ENCODE measurements around the gene ZNF138. TPM values are rescaled to one million over a fixed set of nuclear protein-coding genes. Genes with fewer than 3 reads are reported as not detected.
"Not testable (repeated sequence)": the region's sequence is repeated elsewhere in the genome, so short reads cannot be mapped to it uniquely, and the experiment has no call there.

The ZNF138 gene
- total RNA-seq, result 8.6 and 9.9 TPM in 2 replicates

DNA sequence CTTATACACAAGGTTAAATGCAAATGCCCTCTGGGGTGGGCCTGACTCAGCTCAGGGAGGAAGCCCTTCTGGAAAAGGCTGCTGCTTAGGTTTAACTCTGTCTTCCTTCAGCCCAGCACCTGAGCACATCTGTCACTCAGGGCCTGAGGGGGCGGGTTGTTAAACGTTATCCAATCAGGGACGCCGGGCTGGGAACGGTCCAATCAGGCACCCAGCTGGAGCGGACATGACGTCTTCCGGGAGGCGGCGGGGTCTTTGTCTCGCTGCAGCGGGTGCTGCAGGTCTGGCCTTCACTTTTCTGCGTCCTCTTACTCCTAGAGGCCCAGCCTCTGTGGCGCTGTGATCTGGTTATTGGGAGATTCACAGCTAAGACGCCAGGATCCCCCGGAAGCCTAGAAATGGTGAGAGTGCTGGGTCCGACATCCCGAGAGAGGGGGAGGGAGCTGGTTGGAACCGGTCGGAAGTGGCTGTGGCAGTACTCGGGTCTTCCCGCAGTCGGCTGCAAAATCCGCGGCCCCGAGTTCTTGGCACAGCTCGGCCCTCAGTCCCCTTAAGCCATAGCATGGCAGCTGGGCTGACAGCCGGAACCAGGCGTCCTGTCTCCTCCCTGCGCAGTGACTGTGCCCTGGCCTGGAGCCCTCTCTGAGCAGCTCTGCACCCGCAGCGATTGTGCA lies at the start of gene ZNF138:
ZNF138 (plus strand) TSS at position 258 of the 674 bp plus-strand sequence; CDS start at position 399, 141 bp downstream.
- intact Hi-C loops (cut with micrococcal nuclease), result loop anchor here (1.0 to 2.0 kb wide), 8 partner anchors 109 to 578 kb away; partner anchors contain the start of genes ERV3-1, ZNF107, ZNF273 and ZNF680

DNA sequence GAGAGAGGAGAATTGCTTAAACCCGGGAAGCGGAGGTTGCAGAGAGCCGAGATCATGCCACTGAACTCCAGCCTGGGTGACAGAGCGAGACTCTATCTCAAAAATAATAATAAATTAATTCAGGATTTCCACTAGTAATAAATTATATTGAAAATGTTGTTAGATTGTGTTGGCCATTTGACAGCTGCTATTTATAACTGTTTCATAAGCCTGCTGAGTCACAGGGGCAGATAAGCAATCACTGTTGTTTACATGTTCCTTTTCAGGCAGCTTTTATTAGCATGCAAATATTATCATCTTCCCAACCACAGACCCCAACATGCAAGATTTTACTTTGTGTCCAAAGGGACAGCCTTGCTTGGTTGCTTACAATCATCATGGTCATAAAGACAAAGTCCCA lies 49.5 kb upstream of the ZNF138 start:
- intact Hi-C loops (cut with micrococcal nuclease), result no loop called here

DNA sequence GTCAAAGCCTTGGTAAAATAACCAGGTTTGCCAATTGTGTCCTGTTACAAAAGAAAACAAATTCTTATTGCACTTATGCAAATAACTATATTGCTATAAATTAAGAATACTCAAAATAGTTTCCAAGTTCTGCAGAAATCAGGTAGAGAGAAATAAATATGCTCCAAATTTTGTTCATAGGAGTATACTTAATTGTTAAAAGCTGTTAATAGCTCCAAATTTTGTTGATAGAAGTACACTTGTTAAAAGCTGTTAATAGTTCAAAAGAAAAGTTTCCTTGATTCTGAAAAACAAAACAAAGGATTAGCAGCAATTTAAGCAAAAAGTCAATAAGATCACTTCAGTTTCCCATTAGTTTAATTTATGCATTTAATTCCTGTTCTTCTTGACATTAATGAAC lies 46.4 kb upstream of the ZNF138 start:
- intact Hi-C loops (cut with micrococcal nuclease), result no loop called here

DNA sequence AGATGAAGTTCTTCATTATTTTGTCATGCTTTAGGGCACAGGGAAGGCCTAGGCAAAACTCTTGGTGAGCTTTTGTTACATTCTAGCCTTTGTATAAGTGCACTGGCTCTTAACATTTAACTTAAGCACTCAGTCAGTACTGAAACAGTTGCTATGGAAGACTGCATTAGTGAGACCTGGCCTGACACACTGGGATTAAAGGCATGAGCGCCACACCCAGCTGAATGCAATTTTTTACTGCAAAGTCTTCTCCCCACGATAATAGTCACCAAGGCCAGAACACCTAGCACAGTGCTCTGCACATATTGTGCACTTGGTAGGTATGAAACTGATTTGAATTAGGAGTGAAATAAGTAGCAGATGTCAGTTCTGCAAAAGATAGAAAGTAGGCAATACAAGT lies 41.2 kb upstream of the ZNF138 start:
- intact Hi-C loops (cut with micrococcal nuclease), result no loop called here

DNA sequence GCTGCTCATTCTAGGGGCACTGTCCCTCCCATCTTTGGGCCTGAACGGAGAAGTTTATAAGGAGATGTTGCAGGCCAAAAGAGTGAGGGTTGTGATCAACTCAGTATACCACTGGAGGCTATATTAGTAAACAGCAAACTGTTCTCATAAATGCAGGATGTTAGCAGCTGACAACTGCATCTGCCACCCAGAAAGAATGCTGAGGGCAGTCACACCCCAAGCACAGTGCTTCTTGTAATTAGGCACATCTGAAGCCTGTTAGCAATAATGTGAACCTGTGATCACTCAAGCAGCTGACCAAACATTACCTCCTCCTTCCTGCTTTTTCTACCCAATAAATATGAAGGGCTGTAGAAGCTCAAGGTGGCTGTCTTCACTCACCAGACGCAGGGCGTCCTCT lies 38.4 kb upstream of the ZNF138 start:
- intact Hi-C loops (cut with micrococcal nuclease), result no loop called here

DNA sequence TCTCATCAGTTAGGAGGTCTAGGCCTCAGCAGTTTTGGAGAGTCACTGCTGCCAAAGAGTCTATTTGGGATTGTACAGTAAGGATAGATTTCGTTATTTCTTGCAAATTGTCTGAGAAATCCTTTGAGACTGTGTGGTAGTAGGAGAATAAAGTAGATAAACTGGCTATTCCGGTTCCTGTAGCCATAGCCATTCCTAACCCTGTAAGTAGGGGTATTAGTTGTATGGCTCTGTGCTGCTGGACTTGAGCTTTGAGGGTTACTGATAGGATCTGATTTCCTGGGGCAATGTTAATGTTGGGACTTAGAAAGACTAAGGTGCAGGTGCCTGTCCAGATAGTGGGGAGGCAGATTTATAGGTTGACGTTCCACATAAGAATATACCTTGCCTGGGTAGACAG lies 36.1 kb upstream of the ZNF138 start:
- intact Hi-C loops (cut with micrococcal nuclease), result no loop called here

DNA sequence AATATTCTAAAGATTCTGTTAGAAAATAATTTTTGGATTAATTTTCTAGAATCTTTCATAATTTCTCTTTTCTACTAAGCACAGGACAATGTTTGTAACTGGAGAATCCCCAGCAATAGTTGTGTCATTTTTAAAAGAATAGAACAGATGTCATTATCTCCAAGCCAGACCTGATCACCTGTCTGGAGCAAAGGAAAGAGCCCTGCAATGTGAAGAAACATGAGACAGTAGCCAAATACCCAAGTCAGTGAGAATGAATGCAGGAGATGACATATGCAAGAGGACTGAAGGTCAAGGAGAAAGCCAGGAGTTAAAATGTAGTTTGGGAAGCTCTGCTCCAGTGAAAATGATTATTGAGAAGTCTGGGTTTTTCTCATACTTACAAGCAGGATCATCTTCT lies 25.4 kb upstream of the ZNF138 start:
- intact Hi-C loops (cut with micrococcal nuclease), result no loop called here

DNA sequence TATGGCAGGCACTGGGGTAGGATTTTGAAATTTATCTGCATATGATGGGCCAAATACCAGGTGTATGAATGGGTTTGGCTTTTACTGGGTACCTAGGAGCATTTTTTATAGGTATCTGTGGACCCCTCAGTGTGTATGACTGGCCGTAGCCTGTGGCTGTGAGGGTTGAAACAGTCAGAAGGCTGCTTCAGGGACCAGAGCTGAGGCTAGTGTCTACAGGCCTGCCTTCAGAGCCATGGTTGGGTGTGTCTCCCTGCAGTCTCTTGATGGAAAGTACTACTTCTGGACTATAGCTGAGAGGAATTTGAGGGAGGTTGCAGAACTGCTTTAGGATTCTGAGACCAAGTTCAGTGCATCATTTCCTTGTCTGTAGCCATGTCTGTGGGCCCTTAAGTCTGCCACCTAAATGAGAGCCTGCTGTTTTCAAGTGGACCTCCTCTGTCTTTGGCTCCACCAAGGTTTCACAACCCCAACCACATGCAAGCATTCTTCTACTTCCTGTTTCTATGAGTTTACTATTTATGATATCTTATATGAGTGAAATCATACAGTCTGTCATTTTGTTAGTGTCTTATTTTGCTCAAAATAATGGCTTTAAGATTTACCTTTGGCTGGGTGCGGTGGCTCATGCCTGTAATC lies 19.9 kb upstream of the ZNF138 start:
- intact Hi-C loops (cut with micrococcal nuclease), result no loop called here

DNA sequence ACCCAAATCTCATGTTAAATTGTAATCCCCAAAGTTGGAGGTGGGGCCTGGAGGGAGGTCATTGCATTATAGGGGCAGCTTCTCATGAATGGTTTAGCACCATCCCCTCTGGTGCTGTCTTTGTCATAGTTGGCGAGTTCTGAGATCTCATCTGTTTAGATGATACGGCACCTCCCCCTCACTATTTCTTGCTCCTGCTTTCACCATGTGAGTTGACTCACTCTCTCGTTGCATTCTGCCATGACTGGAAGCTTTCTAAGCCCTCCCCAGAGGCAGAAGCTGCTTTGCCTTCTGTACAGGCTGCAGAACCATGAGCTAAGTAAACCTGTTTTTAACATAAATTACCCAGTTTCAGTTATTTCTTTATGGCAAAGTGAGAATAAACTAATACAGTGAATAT lies 18.9 kb upstream of the ZNF138 start:
- intact Hi-C loops (cut with micrococcal nuclease), result no loop called here

DNA sequence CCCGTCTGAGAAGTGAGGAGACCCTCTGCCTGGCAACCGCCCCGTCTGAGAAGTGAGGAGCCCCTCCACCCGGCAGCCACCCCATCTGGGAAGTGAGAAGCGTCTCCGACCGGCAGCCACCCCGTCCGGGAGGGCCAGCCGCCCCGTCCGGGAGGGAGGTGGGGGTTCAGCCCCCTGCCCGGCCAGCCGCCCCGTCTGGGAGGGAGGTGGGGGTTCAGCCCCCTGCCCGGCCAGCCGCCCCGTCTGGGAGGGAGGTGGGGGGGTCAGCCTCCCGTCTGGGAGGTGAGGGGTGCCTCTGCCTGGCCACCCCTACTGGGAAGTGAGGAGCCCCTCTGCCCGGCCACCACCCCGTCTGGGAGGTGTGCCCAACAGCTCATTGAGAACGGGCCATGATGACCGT lies 9.4 kb upstream of the ZNF138 start:
- intact Hi-C loops (cut with micrococcal nuclease), result not testable (repeated sequence)

DNA sequence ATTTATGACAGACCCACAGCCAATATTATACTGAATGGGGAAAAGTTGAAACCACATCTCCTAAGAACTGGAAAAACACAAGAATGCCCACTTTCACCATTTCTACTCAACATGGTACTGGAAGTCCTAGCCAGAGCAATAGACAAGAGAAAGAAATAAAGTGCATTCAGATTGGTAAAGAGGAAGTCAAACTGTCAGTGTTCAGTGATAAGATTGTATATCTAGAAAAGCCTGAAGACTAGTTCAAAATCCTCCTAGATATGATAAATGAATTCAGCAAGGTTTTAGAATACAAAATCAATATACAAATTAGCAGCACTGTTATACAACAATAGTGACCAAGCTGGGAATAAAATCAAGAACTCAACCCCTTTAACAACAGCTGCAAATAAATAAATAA lies 6.9 kb upstream of the ZNF138 start:
- intact Hi-C loops (cut with micrococcal nuclease), result no loop called here

DNA sequence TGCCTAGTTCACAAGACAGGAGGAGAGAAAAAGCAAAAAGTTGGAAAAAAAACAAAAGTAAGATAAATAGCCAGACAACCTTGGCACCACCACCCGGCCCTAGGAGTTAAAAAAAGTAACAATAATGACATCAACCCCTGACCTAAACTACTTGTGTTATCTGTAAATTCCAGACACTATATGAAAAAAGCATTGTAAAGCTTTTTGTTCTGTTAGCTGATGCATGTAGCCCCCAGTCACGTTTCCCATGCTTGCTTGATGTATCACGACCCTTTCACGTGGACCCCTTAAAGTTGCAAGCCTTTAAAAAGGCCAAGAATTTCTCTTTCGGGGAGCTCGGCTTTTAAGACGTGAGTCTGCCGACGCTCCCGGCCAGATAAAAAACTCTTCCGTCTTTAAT lies 5.0 kb upstream of the ZNF138 start:
- intact Hi-C loops (cut with micrococcal nuclease), result not testable (repeated sequence)

DNA sequence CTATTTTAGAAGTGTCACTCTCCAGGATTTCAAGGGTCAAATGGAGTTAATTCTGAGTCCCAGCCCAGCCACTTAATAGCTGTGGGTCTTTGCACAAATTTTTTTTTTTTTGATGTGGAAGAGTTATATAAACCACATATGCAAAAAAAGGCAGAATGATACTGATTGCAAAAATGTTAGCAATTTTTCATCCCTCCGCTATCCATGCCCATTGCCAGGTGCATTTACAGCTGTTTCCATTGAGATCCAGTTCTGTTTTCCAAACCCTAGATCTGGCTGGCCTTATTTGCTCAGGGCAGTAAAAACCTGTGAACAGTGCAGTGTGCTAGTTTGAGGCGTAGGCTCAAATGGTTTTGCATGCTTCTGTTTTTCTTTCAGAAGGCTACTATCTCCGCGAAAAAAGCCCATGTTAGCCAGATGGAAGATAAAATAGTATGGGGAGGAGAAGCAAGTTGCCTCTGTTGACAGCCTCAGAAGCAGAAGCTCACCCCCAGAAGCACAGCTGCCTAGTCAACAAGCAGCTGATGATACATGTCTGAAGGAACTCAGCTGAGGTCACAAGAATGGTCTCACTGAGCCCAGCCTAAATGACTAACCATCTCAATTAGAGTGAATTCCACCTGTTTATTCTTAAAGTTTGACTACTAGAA lies 997 bp upstream of the ZNF138 start:
- intact Hi-C loops (cut with micrococcal nuclease), result no loop called here

DNA sequence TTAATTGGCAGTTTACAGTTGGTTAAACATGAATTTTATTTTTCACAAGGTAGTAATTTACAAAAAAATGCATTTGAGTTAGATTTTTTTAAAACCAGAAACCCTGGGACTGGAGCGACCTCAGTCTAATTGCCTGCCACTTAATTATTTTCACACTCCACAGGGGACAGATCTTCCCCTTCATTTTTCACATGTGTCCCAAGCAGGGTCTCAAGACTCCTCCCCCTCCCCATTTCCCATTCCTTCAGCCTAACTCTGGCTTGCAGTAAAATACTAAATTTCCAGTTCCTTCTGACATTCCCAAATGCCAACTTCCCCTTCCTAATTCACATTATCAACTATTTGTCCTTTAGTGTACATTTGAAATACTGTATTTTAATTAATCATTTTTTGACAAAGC lies 948 bp downstream of the ZNF138 start:
- intact Hi-C loops (cut with micrococcal nuclease), result loop anchor here (2.0 to 5.0 kb wide), 2 partner anchors 92 to 578 kb away; partner anchors contain the start of gene ZNF92

DNA sequence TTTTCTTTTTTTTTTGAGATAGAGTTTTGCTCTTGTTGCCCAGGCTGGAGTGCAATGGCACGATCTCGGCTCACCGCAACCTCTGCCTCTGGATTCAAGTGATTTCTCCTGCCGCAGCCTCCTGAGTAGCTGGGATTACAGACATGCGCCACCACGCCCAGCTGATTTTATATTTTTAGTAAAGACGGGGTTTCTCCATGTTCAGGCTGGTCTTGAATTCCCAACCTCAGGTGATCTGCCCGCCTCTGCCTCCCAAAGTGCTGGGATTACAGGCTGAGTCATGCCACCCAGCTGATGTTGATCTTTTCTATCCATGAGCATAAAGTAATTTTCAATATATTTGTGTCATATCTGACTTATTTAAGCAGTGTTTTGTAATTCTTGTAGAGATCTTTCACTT lies 4.9 kb downstream of the ZNF138 start:
- intact Hi-C loops (cut with micrococcal nuclease), result loop anchor here (5.0 kb wide), 1 partner anchor 88 kb away; no protein-coding TSS in a partner anchor

DNA sequence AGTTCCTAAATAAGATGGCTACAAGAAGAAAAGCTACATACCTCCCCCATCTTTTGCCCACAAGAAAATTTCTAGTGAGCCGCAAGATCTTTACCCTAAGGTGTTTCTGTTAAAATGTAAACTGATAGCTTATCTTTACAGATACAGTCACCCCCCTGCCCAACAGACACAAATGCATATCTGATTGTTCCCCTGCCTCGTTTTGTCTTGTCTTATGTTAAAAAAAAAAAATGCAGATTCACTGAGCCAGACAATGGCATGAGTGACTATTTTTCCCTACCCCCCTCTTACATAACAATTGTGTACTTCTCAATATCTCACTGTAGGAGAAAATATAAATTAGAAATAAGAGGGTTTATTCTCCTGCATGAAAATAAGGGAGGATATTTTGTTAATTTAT lies 8.5 kb downstream of the ZNF138 start:
- intact Hi-C loops (cut with micrococcal nuclease), result no loop called here

DNA sequence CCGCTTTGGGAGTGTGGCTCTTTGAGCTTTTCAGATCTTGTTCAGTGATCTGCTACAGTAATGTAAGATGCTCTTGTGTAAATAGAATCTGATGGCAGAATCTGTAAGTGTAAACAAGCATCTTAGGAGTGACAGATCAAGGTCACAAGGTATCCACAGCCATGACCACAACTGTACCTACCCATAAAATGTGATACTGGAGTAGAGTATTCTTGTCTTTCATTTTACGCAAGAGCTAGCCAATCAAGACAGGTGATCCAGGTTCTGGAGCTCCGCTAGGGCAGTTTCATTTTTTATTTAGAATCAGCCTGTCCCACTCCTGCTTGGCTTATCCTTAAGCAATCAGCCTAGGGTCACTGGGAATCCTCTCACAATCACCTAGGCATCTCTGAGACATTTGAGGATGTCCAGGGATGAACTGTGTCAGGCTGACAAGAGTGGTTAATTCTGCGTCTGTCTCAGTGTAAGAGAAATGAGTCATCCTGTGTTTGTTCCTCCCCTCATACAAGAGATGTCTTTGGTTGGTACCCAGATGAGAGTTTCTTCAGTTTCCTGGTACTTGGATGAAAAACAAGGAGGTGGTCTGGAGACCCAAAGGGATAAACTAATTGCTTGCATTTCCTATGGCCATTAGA lies 13.6 kb downstream of the ZNF138 start:
- intact Hi-C loops (cut with micrococcal nuclease), result no loop called here

DNA sequence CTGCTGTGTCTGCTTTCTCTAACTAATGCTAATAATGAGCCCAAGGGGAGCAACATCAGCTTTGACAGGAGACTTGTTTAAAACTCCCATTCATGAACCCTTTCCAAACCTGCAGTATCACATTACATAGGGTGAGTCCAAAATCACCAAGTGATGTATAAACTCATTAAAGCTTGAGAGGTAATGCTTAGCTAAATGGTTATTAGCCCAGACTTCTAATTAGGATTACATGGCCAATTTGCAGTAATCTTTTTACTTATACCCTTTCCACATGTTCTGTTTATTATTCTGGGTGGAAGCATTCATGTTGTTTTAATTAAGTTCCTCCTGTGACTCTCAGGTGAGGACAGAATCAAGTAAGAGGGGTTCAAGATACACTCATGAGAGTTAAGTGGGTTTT lies 17.5 kb downstream of the ZNF138 start:
- intact Hi-C loops (cut with micrococcal nuclease), result no loop called here

DNA sequence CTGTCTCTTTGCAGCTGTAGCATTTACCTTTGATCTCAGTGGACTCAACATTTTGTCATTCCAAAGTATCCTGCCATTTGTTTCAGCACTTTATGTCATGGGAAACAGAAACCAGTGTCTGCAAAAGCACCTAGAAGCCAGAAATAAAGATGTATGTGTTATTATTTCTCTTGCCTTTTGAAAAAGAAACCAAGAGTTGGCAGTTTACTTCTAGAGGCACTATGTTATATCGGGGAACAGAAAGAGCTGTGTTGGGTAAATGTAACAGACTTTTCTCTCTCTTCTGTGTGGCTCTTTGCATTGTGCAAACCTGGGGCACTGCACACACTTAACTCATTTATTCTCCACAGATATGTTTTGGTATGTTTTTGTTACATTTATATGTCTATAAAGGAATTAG lies 36.7 kb downstream of the ZNF138 start:
- intact Hi-C loops (cut with micrococcal nuclease), result no loop called here

DNA sequence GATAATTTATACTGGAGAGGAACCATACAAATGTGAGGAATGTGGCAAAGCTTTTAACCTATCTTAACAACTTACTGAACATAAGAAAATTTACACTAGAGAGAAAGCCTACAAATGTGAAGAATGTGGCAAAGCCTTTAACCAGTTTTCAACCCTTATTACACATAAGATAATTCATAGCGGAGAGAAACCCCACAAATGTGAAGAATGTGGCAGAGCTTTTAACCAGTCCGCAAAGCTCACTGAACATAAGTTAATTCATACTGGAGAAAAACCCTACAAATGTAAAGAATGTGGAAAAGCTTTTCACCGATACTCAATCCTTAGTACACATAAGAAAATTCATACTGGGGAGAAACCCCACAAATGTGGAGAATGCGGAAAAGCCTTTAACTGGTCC lies 37.9 kb downstream of the ZNF138 start:
- intact Hi-C loops (cut with micrococcal nuclease), result no loop called here

DNA sequence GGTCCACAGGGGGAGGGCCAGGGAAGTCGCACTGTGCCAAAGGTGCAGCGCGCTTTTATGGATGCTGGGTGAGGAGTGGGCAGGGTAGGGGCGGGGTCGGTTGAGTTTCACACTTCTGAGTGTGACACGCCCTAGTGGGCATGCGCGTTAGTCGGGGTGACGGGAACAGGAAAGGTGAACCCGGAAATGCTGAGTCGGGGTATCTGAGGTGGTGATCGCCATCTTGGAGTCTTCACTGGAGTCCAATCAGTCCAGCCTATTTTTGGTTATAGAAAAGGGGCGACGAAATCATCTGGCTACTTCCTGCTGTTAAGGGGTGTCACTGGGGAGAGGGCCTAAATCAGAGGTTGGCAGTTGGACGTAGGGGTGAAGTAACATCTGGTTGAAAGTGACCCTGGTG lies 40.8 kb downstream of the ZNF138 start:
- intact Hi-C loops (cut with micrococcal nuclease), result no loop called here

DNA sequence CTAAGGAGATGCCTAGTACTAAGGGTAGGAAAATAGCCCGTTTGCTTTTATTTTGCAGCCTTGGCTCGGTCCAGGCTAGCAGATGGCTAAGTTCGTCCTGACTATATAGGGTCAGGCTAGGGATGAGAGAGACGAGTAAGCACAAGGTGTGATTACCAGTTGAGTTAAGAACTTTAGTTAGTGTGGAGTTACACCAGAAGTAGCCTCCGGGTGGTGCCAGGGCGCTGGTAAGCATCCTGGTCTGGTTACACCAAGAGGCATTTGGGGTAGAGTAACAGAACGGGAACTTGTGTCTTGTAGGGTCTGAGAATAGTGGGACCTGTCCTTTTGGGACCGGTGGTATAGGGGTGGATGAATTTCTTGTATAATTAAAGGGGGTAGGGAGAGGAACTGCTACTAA lies 41.6 kb downstream of the ZNF138 start:
- intact Hi-C loops (cut with micrococcal nuclease), result not testable (repeated sequence)

All from T-helper 1 cell treated with Interleukin-12 subunit alpha and Interleukin-12 subunit beta and Interleukin-4 antibody, amounts not matched to agents 30 ng/mL and 1 ng/mL, for 36 hours (primary cell).